ENCODE measurements around the gene RAMP1.
"Not testable (repeated sequence)": the region's sequence is repeated elsewhere in the genome, so short reads cannot be mapped to it uniquely, and the experiment has no call there.

Gene RAMP1

DNA sequence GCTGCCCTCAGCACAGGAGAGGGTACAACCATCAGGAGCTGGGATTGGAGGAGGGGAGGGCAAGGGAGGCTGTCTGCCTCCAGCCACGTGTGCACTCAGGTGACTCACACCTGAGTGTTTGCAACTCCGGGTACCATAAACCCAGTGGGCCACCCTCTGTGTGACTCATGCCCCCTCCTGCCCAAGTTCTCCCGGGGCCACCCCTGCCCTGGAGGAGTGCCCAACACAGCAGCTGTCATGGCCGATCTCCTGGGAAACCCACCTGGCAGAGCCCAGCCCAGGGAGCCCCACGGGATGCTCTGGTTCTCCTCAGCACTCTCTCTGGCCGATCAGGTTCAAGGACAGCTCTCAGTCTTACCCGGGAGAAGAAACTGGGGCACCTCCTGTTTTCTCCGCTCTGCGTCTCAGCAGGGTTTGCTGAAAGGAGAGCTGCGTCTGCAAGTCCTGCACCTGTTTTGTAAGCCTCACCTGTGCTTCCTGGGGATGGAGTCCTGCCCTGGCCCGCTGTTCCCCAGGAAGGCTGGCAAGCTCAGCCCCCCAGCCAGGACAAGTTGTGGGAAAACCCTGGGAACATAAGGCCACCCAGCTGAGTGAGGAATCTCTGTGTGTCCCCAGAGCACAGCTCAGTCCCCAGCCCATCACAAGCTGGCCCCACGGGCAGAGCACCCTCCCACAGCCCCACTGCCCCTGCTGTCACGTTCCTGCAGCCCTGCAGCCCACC lies 63.4 kb downstream of the RAMP1 start:
- no peak for DNase-seq

DNA sequence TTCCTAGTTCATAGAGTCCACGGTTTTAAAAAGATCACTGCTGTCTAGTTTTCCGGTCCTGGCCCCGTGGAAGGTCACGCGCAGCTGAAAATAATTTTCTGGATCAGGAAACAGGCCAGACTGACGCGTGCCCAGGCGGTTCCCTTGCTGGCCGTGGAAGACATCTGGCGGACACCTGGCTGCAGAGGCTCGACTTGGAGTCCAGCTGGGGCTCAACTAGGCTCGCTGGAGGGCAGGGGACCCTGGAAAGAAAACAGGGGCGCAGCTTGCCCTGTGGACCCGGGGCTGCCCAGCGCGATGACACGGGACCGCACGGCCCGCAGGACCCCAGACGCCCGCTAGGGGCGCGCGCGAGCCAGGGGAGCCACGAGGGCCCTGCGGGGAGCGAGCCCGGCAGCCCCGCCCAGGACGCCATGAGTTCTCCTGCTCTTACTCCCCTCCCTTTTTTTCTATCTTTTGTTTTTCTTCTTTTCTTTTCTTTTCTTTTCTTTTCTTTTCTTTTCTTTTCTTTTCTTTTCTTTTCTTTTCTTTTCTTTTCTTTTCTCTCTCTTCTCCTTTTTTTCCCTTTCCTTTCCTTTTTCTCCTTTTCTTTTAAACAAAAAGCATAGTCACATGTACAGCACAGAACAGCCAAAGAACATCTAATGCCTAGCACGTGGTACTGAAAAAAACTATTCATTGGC lies 64.2 kb downstream of the RAMP1 start:
- DNase-seq: peak; percentile 83 to 89

DNA sequence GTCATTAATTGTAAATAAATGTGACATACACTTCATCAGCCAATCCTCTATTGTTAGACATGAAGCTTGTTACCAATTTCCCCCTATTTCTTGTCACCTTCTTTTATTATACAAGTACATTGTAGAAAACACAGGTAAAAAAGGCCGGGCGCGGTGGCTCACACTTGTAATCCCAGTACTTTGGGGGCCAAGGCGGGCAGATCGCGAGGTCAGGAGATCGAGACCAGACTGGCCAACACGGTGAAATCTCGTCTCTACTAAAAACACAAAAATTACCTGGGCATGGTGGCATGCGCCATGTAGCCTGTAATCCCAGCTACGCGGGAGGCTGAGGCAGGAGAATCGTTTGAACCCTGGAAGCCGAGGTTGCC lies 64.7 kb downstream of the RAMP1 start:
- no peak for DNase-seq

DNA sequence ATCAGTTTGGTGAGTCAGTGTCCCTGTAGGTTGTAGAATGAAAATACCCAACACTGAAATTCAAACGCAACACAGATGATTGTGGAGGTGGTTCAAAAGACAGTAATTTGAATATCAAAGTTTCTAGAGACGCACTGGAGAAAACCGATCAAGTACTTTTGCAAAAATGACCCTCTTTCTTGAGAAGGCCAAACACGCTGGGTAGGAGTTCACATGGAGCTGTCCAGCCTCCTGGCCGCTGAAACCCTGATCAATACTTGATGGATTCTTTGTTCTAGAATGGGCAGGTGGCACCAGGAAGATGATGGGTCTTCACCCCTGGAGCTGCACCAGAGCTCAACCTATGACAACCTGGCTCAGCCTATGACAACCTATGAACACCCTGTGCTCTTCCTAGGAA lies 67.7 kb downstream of the RAMP1 start:
- DNase-seq: no peak

DNA sequence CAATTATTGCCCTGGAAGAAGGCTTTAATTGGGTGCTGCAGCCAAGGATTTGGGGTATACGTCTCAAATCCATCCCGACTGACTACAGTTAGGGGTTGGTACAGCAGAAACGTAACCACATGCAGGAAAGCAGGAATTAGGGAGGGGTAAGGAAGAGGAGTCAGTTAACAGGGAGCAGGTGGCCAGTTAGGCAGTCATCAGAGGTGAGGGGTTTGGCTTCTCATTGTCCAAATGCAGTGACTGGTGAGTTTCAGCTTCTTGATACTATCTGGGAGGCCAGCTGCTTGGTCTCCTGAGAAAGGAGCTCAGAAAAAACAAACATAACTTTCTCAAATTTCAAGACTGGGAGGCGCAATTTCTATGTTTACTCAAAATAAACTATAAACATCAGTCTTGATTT lies 68.6 kb downstream of the RAMP1 start:
- DNase-seq: no peak

DNA sequence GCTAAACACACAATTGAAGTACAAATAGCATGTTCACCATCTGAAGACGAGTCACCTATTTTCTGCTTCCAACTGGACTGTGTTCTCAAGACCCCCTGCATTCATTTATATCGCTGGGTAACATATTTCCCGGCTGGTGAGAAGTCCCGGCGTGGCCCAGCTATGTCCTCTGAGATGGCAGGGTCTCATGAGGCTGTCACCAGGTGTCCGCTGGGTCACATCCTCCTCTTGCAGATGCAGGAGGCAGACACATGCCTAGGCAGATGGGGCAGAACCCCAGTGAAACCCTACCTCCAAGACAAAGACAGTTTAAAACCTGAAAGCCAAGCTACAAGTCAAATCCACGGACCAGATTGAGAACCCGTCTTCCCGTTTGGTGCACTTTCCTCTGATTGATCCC lies 70.6 kb downstream of the RAMP1 start:
- no peak for DNase-seq

DNA sequence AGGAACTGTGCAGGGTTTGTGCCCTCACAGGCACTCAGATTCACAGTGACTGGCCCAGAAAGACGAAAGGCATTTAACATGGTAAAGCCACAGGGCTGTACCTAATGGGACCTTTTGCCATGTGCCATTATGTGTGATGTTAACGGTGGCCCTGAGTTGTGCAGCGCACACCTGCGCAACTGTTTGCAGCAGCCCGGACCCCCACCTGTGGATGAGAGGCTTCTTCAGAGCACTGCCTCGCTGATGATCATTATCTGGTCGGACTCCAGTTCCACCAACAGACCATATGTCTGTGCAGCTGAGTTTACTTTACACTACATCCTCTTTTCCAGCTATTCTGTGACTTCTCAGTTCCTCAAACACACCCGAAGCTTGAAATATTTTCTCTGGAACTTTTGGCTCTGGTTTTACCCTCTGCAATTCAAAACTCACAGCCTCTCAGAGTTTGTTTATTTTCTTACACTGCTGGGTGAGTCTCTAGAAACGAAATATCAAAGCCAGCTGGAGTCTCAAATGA lies 71.8 kb downstream of the RAMP1 start:
- no peak for DNase-seq

DNA sequence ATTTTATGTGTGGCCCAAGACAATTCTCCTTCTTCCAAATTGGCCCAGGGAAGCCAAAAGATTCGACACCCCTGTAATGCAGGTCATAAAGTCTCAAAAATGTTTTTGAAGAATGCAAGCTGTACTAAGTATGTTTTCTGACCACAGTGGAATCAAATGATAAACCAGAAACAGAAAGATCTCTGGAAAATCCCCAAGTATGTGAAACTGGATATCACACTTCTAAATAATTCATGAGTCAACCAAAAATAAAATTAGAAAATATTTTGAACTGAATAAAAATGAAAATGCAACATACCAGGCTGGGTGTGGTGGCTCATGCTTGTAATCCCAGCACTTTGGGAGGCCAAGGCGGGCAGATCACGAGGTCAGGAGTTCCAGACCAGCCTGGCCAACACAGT lies 73.3 kb downstream of the RAMP1 start:
- DNase-seq: no peak

DNA sequence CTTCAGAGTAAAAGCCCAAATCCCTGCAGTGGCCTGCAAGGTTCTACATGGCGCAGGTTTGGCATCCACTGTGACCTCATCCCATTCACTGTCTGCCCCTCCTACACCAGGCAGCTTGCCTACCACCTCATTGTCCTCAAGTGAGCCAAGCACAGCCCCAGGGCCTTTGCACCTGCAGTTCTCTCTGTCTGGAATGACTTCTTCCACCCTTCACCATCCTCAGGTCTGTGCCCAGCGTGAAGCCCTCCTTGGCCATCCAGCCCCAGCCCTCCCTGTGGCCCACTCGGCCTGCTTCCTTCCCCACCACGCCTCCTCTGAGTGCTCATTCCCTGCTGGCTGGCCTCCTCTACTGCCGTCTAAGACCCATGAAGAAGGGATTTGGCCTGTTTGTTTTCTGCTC lies 74.8 kb downstream of the RAMP1 start:
- DNase-seq: no peak

DNA sequence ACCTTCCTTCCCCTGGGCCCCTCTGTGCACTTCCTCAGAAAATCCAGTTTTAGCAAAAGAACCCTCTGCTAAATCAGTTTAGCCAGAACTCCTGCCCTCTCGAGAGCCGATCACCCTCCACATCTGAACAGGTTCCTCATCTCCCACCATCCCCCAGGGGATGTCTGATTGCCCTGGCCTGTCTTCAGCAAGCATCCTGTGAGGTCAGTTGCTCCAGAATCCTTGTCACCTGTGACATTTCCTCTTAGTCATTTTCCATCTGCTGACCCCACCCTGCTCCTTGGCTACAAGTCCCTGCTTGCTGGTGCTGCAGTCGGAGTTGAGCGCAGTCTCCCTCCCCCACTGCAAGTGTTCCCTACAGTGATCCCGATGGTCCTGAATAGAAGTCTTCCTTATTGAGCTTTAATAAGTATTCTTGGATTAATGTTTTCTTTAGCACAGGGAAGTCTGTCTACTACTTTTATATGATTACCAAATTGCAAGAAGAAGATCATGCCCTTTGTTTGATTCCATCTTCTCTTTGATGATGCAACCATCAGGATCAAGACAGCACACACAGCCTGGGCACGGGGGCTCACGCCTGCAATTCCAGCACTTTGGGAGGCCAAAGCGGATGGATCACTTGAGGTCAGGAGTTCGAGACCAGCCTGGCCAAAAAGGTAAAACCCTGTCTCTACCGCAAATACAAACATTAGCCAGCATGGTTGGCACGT lies 76.5 kb downstream of the RAMP1 start:
- DNase-seq: no peak

DNA sequence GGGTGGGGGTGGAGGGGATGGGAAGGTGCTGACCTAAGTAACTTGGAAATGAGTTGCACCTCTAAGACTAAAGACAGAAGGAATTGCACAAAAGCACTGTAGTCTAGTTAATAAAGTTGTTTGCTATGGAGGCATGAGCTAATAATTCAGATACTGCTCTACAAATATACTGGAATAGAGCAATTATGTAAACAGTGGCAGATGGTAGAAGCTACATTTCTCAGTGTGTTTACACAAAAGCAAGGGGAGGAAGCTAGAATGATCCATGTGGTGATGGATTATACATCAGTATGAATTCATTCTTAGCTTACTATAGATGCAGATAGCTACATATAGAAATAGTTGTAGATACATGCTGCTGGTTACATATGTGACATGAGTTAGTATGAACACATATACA lies 79.8 kb downstream of the RAMP1 start:
- DNase-seq: no peak

DNA sequence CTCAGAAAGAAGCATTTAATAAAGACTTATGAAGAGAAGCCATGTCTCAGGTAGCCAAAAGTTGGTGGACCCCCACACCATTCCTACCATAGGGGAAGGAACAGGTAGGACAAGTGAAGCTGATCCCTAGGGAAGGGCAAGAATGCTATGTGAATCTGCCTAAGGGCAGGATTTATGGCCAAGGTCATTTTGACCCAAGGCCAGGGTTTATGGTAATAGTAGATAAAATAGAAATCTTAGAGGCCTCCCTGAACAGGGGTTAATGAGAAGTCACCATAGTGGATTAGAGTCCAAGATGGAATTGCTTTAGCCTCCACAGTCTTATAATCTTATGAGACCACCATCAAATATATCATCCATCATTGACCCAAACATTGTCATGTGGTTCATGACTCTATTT lies 81.4 kb downstream of the RAMP1 start:
- DNase-seq: no peak

DNA sequence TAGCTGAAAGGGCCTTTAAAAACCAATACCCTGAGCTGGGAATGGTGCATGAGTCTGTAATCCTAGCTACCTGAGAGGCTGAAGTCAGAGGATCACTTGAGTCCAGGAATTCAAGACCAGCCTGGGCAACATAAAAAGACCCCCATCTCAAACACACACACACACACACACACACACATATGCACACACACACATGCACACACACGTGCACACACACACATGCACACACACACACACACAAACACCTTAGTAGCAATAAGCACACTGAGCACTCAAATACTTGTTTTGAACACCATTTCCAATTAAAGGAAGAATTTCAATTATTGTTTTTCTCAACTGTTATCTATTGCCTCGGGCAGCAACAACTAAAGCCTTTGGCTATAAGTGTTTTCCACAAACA lies 81.8 kb downstream of the RAMP1 start:
- no peak for DNase-seq

DNA sequence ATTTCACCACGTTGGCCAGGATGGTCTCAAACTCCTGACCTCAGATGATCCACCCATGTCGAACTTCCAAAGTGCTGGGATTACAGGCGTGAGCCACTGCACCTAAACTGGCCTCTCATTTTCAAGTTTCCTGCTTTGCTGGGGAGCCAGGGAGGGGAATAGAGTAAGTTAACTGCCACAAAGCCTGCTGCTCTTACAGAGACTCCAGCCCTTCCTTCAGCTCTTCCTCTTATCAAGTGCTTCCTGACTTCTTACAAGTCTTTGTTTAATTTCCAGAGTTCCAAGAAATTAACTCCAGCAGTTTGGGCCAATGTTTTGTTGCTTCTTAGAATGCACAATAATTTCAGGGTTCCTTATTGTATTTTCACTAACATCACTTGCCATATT lies 83.1 kb downstream of the RAMP1 start:
- no peak for DNase-seq

DNA sequence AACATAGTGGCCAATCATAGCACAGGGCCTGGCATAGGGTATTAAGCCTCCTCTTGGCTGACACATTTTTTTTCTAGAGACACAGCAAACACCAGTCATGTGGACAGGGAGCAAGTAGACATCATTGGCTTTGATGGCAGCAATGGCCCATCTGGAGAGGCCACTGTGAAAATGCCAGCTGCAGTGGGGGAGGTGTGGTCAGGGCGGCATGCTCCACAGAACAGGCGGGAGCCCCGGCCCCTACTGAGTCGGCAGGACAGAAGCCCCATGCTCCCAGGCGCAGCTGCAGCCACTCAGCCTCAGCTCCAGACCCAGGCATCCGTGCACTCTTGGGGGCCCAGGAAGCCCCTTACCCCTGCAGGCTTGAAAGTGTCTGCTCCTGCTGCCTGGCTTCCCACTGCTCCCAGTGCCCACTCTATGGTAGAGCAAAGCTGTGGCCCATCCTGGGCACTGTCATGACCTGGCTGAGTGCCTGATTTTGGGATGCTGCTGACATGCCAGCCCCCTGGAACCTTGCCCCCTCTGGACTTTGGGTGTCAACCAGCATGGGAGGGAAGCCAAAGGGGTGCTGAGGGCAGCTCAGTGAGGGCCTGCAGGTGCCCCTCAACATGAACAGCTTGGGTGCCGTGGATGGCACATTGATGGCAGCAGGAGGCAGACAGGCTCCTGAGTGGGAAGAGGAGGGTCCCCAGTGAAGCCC lies 84.1 kb downstream of the RAMP1 start:
- DNase-seq: no peak

DNA sequence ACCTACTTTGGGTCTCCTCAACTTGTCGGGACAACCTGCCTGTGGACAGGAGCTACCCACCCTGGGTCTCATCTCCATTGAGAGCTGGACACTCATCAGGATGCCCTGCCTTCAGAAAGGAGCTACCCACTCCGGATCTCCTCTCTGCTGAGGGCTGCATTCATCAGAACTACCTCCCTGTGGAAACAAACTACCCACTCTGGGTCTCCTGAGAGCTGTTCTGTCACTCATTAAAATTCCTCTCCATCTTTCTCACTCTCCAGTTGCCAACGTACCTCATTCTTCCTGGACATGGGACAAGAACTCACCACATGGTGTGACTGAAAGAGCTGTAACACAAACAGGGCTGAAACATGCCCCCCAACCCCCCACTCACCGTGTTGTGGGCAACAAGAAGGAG lies 84.9 kb downstream of the RAMP1 start:
- no peak for DNase-seq

DNA sequence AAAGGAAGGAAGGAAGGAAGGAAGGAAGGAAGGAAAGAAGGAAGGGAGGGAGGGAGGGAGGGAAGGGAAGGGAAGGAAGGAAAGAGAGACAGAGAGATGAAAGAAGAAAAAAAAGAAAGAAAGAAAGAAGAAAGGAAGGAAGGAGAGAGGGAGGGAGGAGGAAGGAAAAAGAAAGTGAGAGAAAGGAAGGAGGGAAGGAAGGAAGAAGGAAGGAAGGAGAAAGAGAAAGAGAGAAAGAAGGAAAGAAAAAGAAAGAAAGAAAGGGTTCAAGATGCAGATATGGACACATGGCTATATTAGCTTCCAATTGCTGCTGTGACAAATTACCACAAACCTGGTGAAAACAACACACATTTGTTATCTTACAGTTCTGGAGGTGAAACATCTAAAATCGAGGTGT lies 87.0 kb downstream of the RAMP1 start:
- DNase-seq: no peak

DNA sequence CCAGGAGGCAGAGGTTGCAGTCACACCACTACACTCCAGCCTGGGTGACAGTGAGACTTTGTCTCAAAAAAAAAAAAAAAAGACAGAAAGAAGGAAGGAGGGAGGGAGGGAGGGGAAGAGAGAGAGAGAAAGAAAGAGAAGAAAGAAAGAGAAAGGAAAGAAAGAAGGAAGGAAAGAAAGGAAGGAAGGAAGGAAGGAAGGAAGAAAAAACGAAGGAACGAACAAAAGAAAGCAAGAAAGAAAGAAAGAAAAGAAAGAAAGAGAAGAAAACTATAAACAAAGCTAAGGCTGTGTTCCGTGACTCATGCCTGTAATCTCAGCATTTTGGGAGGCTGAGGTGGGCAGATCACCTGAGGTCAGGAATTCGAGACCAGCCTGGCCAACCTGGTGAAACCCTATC lies 91.9 kb downstream of the RAMP1 start:
- DNase-seq: not testable (repeated sequence)

DNA sequence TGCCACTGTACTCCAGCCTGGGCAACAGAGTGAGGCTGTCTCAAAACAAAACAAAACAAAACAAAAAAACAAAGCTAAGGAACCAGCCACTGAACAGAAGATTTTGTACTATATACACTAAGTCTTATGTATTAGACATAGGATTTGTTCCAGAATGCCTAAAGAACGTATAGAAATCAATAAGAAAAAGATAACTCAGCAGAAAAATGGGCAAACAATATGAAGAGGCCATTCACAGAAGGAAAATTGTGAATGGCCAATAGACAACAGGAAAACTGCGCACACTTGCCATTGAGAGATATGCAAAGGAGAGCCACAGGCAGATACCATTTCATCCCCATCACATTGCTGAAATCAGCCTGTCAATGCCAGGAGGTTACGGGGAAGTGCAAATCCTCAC lies 92.5 kb downstream of the RAMP1 start:
- DNase-seq: no peak

DNA sequence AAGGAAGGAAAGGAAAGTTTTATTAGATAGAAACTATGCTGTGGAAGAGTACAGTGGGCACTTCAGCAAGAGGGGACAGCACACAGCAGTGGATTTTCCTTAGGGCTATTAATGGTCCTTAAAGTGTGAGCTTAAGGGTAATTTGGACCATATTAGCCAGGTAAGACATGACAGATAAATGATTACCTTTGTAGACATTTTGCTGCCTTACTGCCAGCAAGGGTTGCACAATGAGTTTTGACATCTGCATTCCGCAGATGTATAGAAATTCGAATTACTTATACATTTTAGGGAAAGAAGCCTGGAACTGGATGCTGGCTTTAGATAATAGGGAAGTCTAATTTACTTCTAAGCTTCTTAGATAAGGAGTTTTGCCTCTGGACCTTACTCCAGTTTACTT lies 93.4 kb downstream of the RAMP1 start:
- no peak for DNase-seq

DNA sequence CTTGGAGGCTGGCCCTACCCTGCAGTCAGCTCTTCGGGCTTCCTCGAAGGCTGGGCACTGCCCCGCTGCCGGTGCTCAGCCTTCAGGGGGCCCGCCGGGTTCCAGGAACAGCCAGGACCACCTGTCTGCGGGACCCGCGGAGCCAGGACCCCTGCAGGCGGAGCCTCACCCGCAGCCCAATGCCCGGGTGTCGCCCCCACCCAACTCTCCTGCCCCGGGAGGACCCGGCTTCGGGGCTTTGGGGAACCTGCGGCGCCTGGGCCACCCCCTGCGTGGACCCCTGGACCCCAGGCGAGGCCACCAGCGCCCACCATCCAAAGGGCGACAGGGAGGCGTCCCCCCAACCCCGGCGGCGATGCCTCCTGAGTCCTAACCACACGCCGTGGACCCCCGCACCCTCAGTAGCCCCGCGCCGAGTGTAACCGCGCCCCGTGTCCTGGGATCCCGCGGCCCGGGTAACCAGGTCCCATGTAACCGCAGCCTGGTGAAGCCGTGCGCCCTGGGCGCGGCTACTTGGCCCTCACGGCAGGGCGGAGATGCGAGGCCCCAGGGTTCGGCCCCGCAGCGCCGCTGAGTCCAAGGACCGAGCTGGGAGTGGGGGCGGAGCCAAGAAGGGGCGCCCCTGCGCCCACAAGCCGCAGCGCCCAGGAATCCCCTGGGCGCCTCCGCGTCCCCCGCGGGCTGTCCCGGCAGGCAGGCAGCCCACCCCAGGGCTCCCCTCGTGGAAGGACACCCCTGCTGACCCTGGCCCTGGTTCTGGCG lies 96.4 kb downstream of the RAMP1 start:
- DNase-seq: no peak

DNA sequence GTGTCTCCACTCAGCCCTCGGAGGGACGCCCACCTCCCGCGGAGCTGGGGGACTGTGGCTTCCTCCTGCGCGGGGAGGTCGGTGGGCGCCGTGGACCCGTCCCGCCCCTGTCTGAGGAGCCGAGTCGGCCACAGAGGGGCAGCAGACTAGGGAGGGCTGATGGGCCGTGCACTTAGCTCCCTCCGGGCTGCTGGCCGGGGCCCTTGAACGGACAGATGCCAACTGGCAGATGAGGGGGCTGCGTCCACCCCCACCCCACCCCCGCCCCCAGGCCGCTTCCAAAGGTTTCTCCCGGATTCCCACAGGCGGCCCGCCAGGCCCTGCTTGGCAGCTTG lies 96.9 kb downstream of the RAMP1 start:
- DNase-seq: no peak

DNA sequence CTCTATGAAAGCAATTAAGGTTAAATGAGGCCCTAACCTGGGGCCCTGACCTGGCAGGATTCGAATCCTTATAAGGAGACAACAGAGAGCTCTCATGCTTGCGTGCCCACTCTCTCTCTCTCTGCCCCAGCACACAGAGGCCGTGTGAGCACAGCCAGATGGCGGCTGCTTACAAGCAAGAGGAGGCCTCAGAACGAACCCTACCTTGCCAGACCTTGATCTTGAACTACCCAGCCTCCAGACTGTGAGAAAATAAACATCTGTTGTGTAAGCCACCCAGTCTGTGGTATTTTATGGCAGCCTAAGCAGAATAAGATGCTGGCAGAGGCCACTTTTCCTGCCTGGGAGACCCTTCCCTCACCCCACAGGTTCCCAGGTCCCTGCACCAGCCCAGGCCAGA lies 102.2 kb downstream of the RAMP1 start:
- no peak for DNase-seq

All from stimulated activated CD4-positive, alpha-beta T cell treated with anti-CD3 and anti-CD28 coated beads, Interleukin-2, amount 100 ng/mL, for 48 hours (primary cell).